Endodermal cell (in vitro differentiated cells): Measurements from ENCODE around the gene BLCAP. TPM values are rescaled to one million over a fixed set of nuclear protein-coding genes. Genes with fewer than 3 reads are reported as not detected.

Experiments used
- DNase-seq: peaks from one replicate; pipeline ENCODE4 v3.0.0-alpha.2; 2017
- H3K27ac ChIP-seq: 2 replicates; pipeline ENCODE4 v1.5.1; 2013; ENCODE audit warnings: mild to moderate bottlenecking, low read depth, low read length, moderate library complexity
- H3K27me3 ChIP-seq: 2 replicates; pipeline ENCODE4 v1.6.1; 2013; ENCODE audit warnings: mild to moderate bottlenecking, low read length, moderate library complexity; ENCODE audit not compliant: insufficient read depth, control insufficient read depth, poor library complexity, severe bottlenecking
- H3K36me3 ChIP-seq: 2 replicates; pipeline ENCODE4 v1.7.0; 2013; ENCODE audit warnings: mild to moderate bottlenecking, low read length, moderate library complexity; ENCODE audit not compliant: control insufficient read depth, insufficient read depth
- H3K4me1 ChIP-seq: one replicate; pipeline ENCODE4 v1.7.0; 2013; ENCODE audit warnings: low read length; ENCODE audit not compliant: control insufficient read depth, insufficient read depth
- H3K4me3 ChIP-seq: 2 replicates; pipeline ENCODE4 v1.5.1; 2013; ENCODE audit warnings: mild to moderate bottlenecking, low read length, moderate library complexity
- H3K9ac ChIP-seq: 2 replicates; pipeline ENCODE4 v1.6.1; 2013; ENCODE audit warnings: mild to moderate bottlenecking, low read length, moderate library complexity; ENCODE audit not compliant: poor library complexity, severe bottlenecking; ENCODE audit errors: extremely low read depth
- H3K9me3 ChIP-seq: 2 replicates; pipeline ENCODE4 v1.6.1; 2013; ENCODE audit warnings: mild to moderate bottlenecking, low read length, moderate library complexity; ENCODE audit not compliant: control insufficient read depth
- H3K27ac Mint-ChIP-seq: 2 replicates; pipeline ENCODE4 v1.8.0; 2020; ENCODE audit warnings: mixed read lengths
- H3K27me3 Mint-ChIP-seq: 2 replicates; pipeline ENCODE4 v1.8.0; 2021; ENCODE audit warnings: mild to moderate bottlenecking, mixed read lengths; ENCODE audit not compliant: insufficient read depth
- H3K36me3 Mint-ChIP-seq: 2 replicates; pipeline ENCODE4 v1.8.0; 2020; ENCODE audit warnings: low read depth, mixed read lengths
- H3K4me1 Mint-ChIP-seq: 2 replicates; pipeline ENCODE4 v1.8.0; 2020; ENCODE audit warnings: mixed read lengths
- H3K4me3 Mint-ChIP-seq: 2 replicates; pipeline ENCODE4 v1.8.0; 2020; ENCODE audit warnings: mild to moderate bottlenecking, moderate library complexity, mixed read lengths
- H3K9me3 Mint-ChIP-seq: 2 replicates; pipeline ENCODE4 v1.8.0; 2020; ENCODE audit warnings: mild to moderate bottlenecking, mixed read lengths
- CTCF ChIP-seq: fragments of 200-600 bp; sonication (generic); conservative IDR thresholded peaks from 2 replicates; pipeline ENCODE4 v1.5.0; 2021; ENCODE audit warnings: antibody characterized with exemption, mild to moderate bottlenecking
- WGBS, 2 experiments: methylation state at CpG; one replicate each; pipeline versions ENCODE4 v1.1.5 to v1.1.7; 2013; ENCODE audit warnings: missing lambda C conversion rate in 2 of 2, mixed read lengths in 1 of 2; ENCODE audit not compliant: insufficient coverage in 1 of 2, insufficient read length in 1 of 2; 5-methylcytosine and 5-hydroxymethylcytosine counted together
- total RNA-seq, 2 donors: library from RNA; stranded (reverse); fragmentation: NEBNext Ultra II Directional in 1 of 2; extraction: Animal tissue kit (Norgen Biotek cat#: 25700) in 1 of 2; gene quantifications; 2 replicates in 1 of 2; 3 replicates in 1 of 2; pipeline ENCODE4 v1.2.1, GENCODE V29; 2021

Gene BLCAP
- total RNA-seq, 2 donors from 2014 or later = 32.5 to 56.5 TPM

GRCh38 chr20:37575884-37576283, 48.2 kb upstream of the BLCAP start:
- H3K9ac ChIP-seq = no peak overlapping the region
- H3K4me3 Mint-ChIP-seq = no peak overlapping the region
- no peaks in the 10 kb centered on the region for H3K9me3 Mint-ChIP-seq
- H3K27ac Mint-ChIP-seq = no peak overlapping the region
- no peak overlapping the region for H3K27ac ChIP-seq
- no peaks in the 10 kb centered on the region for H3K4me1 ChIP-seq
- TF ChIP-seq CTCF = peak; percentile 37
- no peaks in the 10 kb centered on the region for H3K36me3 Mint-ChIP-seq
- H3K9me3 ChIP-seq = no peaks in the 10 kb centered on the region
- no peaks in the 10 kb centered on the region for H3K27me3 ChIP-seq
- peaks cover 6% of the 10 kb centered on the region for H3K27me3 Mint-ChIP-seq
- WGBS, 2 experiments = 58% methylated on average over 1 of the region's 1 CpG; no CpG with 5 or more reads in 1 of the 2 experiments
- no peaks in the 10 kb centered on the region for H3K36me3 ChIP-seq
- H3K4me3 ChIP-seq = no peak overlapping the region
- H3K4me1 Mint-ChIP-seq = no peaks in the 10 kb centered on the region
- DNase-seq = peak; percentile 76

GRCh38 chr20:37574199-37574890, 46.7 kb upstream of the BLCAP start:
- H3K27me3 ChIP-seq = no peaks in the 10 kb centered on the region
- H3K27ac Mint-ChIP-seq = no peak overlapping the region
- TF ChIP-seq CTCF = no peak
- no peak overlapping the region for H3K4me3 ChIP-seq
- H3K9me3 ChIP-seq = no peaks in the 10 kb centered on the region
- H3K4me3 Mint-ChIP-seq = no peak overlapping the region
- H3K36me3 Mint-ChIP-seq = no peaks in the 10 kb centered on the region
- DNase-seq = no peak
- H3K36me3 ChIP-seq = no peaks in the 10 kb centered on the region
- no peaks in the 10 kb centered on the region for H3K27me3 Mint-ChIP-seq
- H3K4me1 Mint-ChIP-seq = no peaks in the 10 kb centered on the region
- no peaks in the 10 kb centered on the region for H3K4me1 ChIP-seq
- no peak overlapping the region for H3K27ac ChIP-seq
- H3K9me3 Mint-ChIP-seq = no peaks in the 10 kb centered on the region
- no peak overlapping the region for H3K9ac ChIP-seq
- WGBS, 2 experiments = 83% methylated on average over 5 of the region's 5 CpGs; no CpG with 5 or more reads in 1 of the 2 experiments

- no peaks in the 10 kb centered on the region for H3K9me3 ChIP-seq
- no peak overlapping the region for H3K27ac ChIP-seq
- no peaks in the 10 kb centered on the region for H3K27me3 ChIP-seq
- WGBS, 2 experiments = 79 to 88% methylated on average over 1 to 9 of the region's 9 CpGs
- Mint-ChIP-seq H3K27ac (no peak overlapping the region), H3K4me1 (no peaks in the 10 kb centered on the region), H3K4me3 (no peak overlapping the region), H3K9me3 (no peaks in the 10 kb centered on the region), H3K27me3 (no peaks in the 10 kb centered on the region), H3K36me3 (no peaks in the 10 kb centered on the region)
- H3K4me1 ChIP-seq = no peaks in the 10 kb centered on the region
- H3K9ac ChIP-seq = no peak overlapping the region
- no peak for DNase-seq
- no peaks in the 10 kb centered on the region for H3K36me3 ChIP-seq
- no peak for TF ChIP-seq CTCF
- H3K4me3 ChIP-seq = no peak overlapping the region
Measured at GRCh38 chr20:37573626-37574198, 46.0 kb upstream of the BLCAP start.
